Fibroblast of lung (primary cell): Measurements from ENCODE around the gene C1QTNF5.

Experiments used
- CTCF ChIP-seq, 2 donors: IDR thresholded peaks in 1 of 2; conservative IDR thresholded peaks in 1 of 2; 1 replicate in 1 of 2; 2 replicates in 1 of 2; pipeline ENCODE4 v1.5.1; 2011 to 2012; ENCODE audit warnings: low read length in 2 of 2, control low read depth in 1 of 2, inconsistent platforms in 1 of 2, low read depth in 1 of 2, mild to moderate bottlenecking in 1 of 2
- EZH2 ChIP-seq: IDR thresholded peaks from 2 replicates; pipeline ENCODE4 v1.5.1; 2012; ENCODE audit warnings: low read length, control low read depth, mild to moderate bottlenecking; ENCODE audit errors: missing control alignments

- TF ChIP-seq CTCF (conservative IDR thresholded peaks at IDR 0.05 in 1 of 2, IDR thresholded peaks at IDR 0.05 in 1 of 2; ENCODE audit: low read depth in 1 of 2, low read length in 2 of 2) (no peak), EZH2 (no peak)
Measured at GRCh38 chr11:119299416-119299815, 41.3 kb downstream of the C1QTNF5 start.
